Mesenchymal stem cell (in vitro differentiated cells and primary cell): ENCODE data around the gene LPAR3. TPM values are rescaled to one million over a fixed set of nuclear protein-coding genes. Genes with fewer than 3 reads are reported as not detected.

Experiments used
- DNase-seq: peaks from one replicate; pipeline ENCODE4 v3.0.0-alpha.2; 2013
- H2AFZ ChIP-seq: one replicate; pipeline ENCODE4 v1.6.1; 2013; ENCODE audit warnings: low read depth, mild to moderate bottlenecking, control low read depth, inconsistent platforms, low read length, moderate library complexity
- H2AK5ac ChIP-seq: 2 replicates; pipeline ENCODE4 v1.6.1; 2013; ENCODE audit warnings: low read length, moderate library complexity, mild to moderate bottlenecking, inconsistent platforms; ENCODE audit not compliant: severe bottlenecking
- H2BK120ac ChIP-seq: one replicate; pipeline ENCODE4 v1.6.1; 2013; ENCODE audit warnings: low read depth, mild to moderate bottlenecking, inconsistent platforms, low read length, moderate library complexity
- H2BK12ac ChIP-seq, 2 experiments: one replicate each; pipeline ENCODE4 v1.6.1; 2013; ENCODE audit warnings: inconsistent platforms in 2 of 2, low read length in 2 of 2, mild to moderate bottlenecking in 2 of 2, moderate library complexity in 2 of 2, control low read depth in 1 of 2
- H2BK15ac ChIP-seq: one replicate; pipeline ENCODE4 v1.6.1; 2013; ENCODE audit warnings: mild to moderate bottlenecking, low read depth, inconsistent platforms; ENCODE audit not compliant: poor library complexity, severe bottlenecking
- H2BK5ac ChIP-seq: 2 replicates; pipeline ENCODE4 v1.6.1; 2013; ENCODE audit warnings: low read depth, mild to moderate bottlenecking, low read length, control low read depth, inconsistent platforms; ENCODE audit not compliant: poor library complexity, severe bottlenecking
- H3K14ac ChIP-seq, 2 experiments: one replicate each; pipeline ENCODE4 v1.6.1; 2013; ENCODE audit warnings: inconsistent platforms in 2 of 2, low read length in 2 of 2, control low read depth in 1 of 2, mild to moderate bottlenecking in 1 of 2, moderate library complexity in 1 of 2
- H3K18ac ChIP-seq, 2 experiments: one replicate each; pipeline ENCODE4 v1.6.1; 2013; ENCODE audit warnings: inconsistent platforms in 2 of 2, low read length in 2 of 2, control low read depth in 1 of 2, low read depth in 1 of 2, mild to moderate bottlenecking in 1 of 2
- H3K23ac ChIP-seq, 2 experiments: one replicate each; pipeline ENCODE4 v1.6.1; 2013; ENCODE audit warnings: inconsistent platforms in 2 of 2, low read length in 2 of 2, mild to moderate bottlenecking in 2 of 2, moderate library complexity in 2 of 2, control low read depth in 1 of 2
- H3K27ac ChIP-seq: 2 replicates; pipeline ENCODE4 v1.5.1; 2013; ENCODE audit warnings: mild to moderate bottlenecking, moderate library complexity, low read length, control low read depth, inconsistent platforms; ENCODE audit not compliant: poor library complexity, severe bottlenecking
- H3K27me3 ChIP-seq, 2 experiments: 2 replicates each; pipeline versions ENCODE4 v1.6.1 to v1.7.0; 2013; ENCODE audit warnings: low read length in 2 of 2, mild to moderate bottlenecking in 2 of 2, moderate library complexity in 2 of 2, control low read depth in 1 of 2, inconsistent platforms in 1 of 2; ENCODE audit not compliant: control insufficient read depth in 1 of 2, insufficient read depth in 1 of 2
- H3K36me3 ChIP-seq, 2 experiments: 2 replicates each; pipeline versions ENCODE4 v1.6.1 to v1.7.0; 2013; ENCODE audit warnings: low read length in 2 of 2, control low read depth in 1 of 2, inconsistent platforms in 1 of 2, low read depth in 1 of 2, mild to moderate bottlenecking in 1 of 2; ENCODE audit not compliant: insufficient read depth in 2 of 2, control insufficient read depth in 1 of 2
- H3K4ac ChIP-seq, 2 experiments: one replicate each; pipeline ENCODE4 v1.6.1; 2013; ENCODE audit warnings: inconsistent platforms in 2 of 2, low read length in 2 of 2, mild to moderate bottlenecking in 2 of 2, moderate library complexity in 2 of 2, control low read depth in 1 of 2, low read depth in 1 of 2
- H3K4me1 ChIP-seq: 2 replicates; pipeline ENCODE4 v1.6.1; 2013; ENCODE audit warnings: low read depth, low read length, control low read depth; ENCODE audit not compliant: control insufficient read depth, insufficient read depth
- H3K4me2 ChIP-seq: 2 replicates; pipeline ENCODE4 v1.6.1; 2013; ENCODE audit warnings: low read length, mild to moderate bottlenecking, inconsistent platforms; ENCODE audit not compliant: poor library complexity, severe bottlenecking
- H3K4me3 ChIP-seq, 2 experiments: 2 replicates each; pipeline versions ENCODE4 v1.5.1 to v1.7.0; 2013; ENCODE audit warnings: low read length in 2 of 2, mild to moderate bottlenecking in 2 of 2, control low read depth in 1 of 2, low read depth in 1 of 2; ENCODE audit not compliant: insufficient read depth in 1 of 2
- H3K79me1 ChIP-seq: replicated peaks from 2 replicates; pipeline ENCODE4 v1.6.1; 2013; ENCODE audit warnings: mild to moderate bottlenecking, control low read depth, low read length, inconsistent platforms; ENCODE audit not compliant: poor library complexity, severe bottlenecking
- H3K9ac ChIP-seq: 2 replicates; pipeline ENCODE4 v1.7.0; 2013; ENCODE audit warnings: mild to moderate bottlenecking, low read length, moderate library complexity
- H3K9me3 ChIP-seq: 2 replicates; pipeline ENCODE4 v1.7.0; 2013; ENCODE audit warnings: mild to moderate bottlenecking, low read length; ENCODE audit not compliant: control insufficient read depth
- H4K8ac ChIP-seq: one replicate; pipeline ENCODE4 v1.6.1; 2013; ENCODE audit warnings: inconsistent platforms, mild to moderate bottlenecking, low read length, moderate library complexity
- H4K91ac ChIP-seq: one replicate; pipeline ENCODE4 v1.6.1; 2013; ENCODE audit warnings: mild to moderate bottlenecking, low read length, inconsistent platforms
- WGBS: methylation state at CpG from one replicate; pipeline ENCODE4 v1.1.7; 2013; ENCODE audit warnings: mixed read lengths; 5-methylcytosine and 5-hydroxymethylcytosine counted together
- polyA plus RNA-seq, 2 experiments: library from polyadenylated mRNA; stranded (reverse); fragments of 200-250 nt; gene quantifications; one replicate each; pipeline ENCODE4 v1.2.3, GENCODE V29; 2013

LPAR3 gene, protein sequence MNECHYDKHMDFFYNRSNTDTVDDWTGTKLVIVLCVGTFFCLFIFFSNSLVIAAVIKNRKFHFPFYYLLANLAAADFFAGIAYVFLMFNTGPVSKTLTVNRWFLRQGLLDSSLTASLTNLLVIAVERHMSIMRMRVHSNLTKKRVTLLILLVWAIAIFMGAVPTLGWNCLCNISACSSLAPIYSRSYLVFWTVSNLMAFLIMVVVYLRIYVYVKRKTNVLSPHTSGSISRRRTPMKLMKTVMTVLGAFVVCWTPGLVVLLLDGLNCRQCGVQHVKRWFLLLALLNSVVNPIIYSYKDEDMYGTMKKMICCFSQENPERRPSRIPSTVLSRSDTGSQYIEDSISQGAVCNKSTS
- 3.7 TPM for polyA plus RNA-seq (2013, experiment 1 of 2)
- 3.8 TPM for polyA plus RNA-seq (2013, experiment 2 of 2)

GRCh38 chr1:84892705-84893618, at the start of gene LPAR3:
Gene LPAR3, minus strand, starts transcription at chr1:84893206. Its CDS starts 27,086 bp downstream, at chr1:84866120.
- Histone ChIP-seq H3K23ac (peak within 1 kb of the TSS in 1 of 2 experiments; percentile 34), H2BK120ac (no peak within 1 kb of the TSS), H2BK15ac (no peak within 1 kb of the TSS), H3K36me3 (peaks cover 0 to 5% of the 10 kb centered on the region in 2 experiments), H3K9me3 (no peaks in the 10 kb centered on the region), H3K4me2 (peak within 1 kb of the TSS; percentile 88), H3K79me1 (no peaks in the 10 kb centered on the region), H2BK5ac (no peak within 1 kb of the TSS), H3K18ac (no peak within 1 kb of the TSS), H2BK12ac (no peak within 1 kb of the TSS), H4K8ac (no peak within 1 kb of the TSS), H2AK5ac (no peak within 1 kb of the TSS), H3K27me3 (peaks cover 45 to 57% of the 10 kb centered on the region in 2 experiments), H3K27ac (no peak within 1 kb of the TSS), H3K4me3 (peak within 1 kb of the TSS; percentile 42 to 65), H4K91ac (no peak within 1 kb of the TSS), H2AFZ (no peak within 1 kb of the TSS), H3K9ac (peak within 1 kb of the TSS; percentile 16), H3K4ac (no peak within 1 kb of the TSS), H3K14ac (no peak within 1 kb of the TSS), H3K4me1 (peaks cover 11% of the 10 kb centered on the region)
- under 1% methylated on average over 71 of the region's 93 CpGs for WGBS
- peak; percentile 28 for DNase-seq

DNA sequence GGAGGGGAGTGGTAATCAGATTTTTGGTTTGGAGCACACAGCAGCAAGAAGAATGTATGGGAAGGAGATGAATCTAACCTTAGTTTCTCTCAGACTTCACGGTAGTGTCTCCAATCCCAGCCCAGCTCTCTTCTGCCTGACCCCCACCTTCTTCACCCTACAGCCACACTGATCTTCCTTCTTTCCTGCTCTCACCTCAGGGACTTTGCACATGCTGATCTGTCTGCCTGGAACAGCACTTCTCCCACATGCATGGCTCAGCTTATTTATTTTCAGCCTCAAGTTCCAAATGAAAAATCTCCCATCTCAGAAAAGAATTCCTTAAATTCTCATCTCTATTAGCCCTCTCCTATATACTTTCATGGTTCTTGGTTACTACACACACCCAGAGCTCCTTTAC, 48.8 kb upstream of the LPAR3 start:
- no peak overlapping the region for H4K91ac ChIP-seq
- no peaks in the 10 kb centered on the region for H3K79me1 ChIP-seq
- H3K36me3 ChIP-seq, result no peaks in the 10 kb centered on the region
- no peak overlapping the region for H2BK15ac ChIP-seq
- no peak overlapping the region for H3K4me3 ChIP-seq
- H2BK120ac ChIP-seq, result no peak overlapping the region
- H3K4me1 ChIP-seq, result peaks cover 4% of the 10 kb centered on the region
- H2BK5ac ChIP-seq, result no peak overlapping the region
- no peak for DNase-seq
- H3K23ac ChIP-seq, result no peak overlapping the region
- no peak overlapping the region for H3K4me2 ChIP-seq
- H3K18ac ChIP-seq, result no peak overlapping the region
- H2BK12ac ChIP-seq, result no peak overlapping the region
- H3K9ac ChIP-seq, result no peak overlapping the region
- no peak overlapping the region for H3K14ac ChIP-seq
- no peaks in the 10 kb centered on the region for H3K9me3 ChIP-seq
- no peak overlapping the region for H2AK5ac ChIP-seq
- peaks cover 0 to 36% of the 10 kb centered on the region in 2 experiments for H3K27me3 ChIP-seq
- no peak overlapping the region for H4K8ac ChIP-seq
- no peak overlapping the region for H2AFZ ChIP-seq
- WGBS, result 91% methylated on average over 1 of the region's 1 CpG
- H3K4ac ChIP-seq, result no peak overlapping the region
- H3K27ac ChIP-seq, result no peak overlapping the region

DNA sequence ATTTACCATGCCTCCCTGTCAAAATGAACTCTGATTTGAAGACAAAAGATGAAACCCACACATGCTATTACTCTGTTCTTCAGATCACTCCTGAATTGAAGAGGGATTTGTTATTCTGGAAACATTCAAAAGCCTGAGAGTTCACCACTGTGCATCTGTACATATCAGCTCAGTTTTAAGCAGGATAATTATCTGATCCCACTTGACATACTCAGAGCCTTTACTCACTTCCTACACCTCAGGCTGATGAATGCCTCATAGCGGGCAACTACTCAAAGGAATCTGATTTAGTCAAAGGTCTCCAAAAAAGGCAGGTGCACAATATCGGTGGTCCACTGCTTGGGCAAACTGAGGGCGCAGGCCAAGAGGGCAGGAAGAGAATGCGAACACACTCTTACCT, 47.5 kb upstream of the LPAR3 start:
- no peak overlapping the region for H3K4me2 ChIP-seq
- no peak overlapping the region for H3K14ac ChIP-seq
- no peak overlapping the region for H2AFZ ChIP-seq
- no peak overlapping the region for H2BK15ac ChIP-seq
- no peaks in the 10 kb centered on the region for H3K79me1 ChIP-seq
- peaks cover 2% of the 10 kb centered on the region for H3K4me1 ChIP-seq
- no peak overlapping the region for H3K27ac ChIP-seq
- H3K4ac ChIP-seq, result no peak overlapping the region
- no peak overlapping the region for H4K91ac ChIP-seq
- H3K23ac ChIP-seq, result no peak overlapping the region
- H2BK120ac ChIP-seq, result no peak overlapping the region
- no peak overlapping the region for H4K8ac ChIP-seq
- no peak for DNase-seq
- no peak overlapping the region for H3K18ac ChIP-seq
- no peak overlapping the region for H2BK5ac ChIP-seq
- H3K9me3 ChIP-seq, result no peaks in the 10 kb centered on the region
- H3K9ac ChIP-seq, result no peak overlapping the region
- no peak overlapping the region for H2BK12ac ChIP-seq
- H2AK5ac ChIP-seq, result no peak overlapping the region
- WGBS, result 67% methylated on average over 4 of the region's 4 CpGs
- H3K4me3 ChIP-seq, result no peak overlapping the region
- peaks cover 0 to 36% of the 10 kb centered on the region in 2 experiments for H3K27me3 ChIP-seq
- H3K36me3 ChIP-seq, result no peaks in the 10 kb centered on the region

GRCh38 chr1:84939761-84940160, 46.8 kb upstream of the LPAR3 start:
- H3K9ac ChIP-seq, result no peak overlapping the region
- H3K36me3 ChIP-seq, result no peaks in the 10 kb centered on the region
- no peak overlapping the region for H2AK5ac ChIP-seq
- no peak overlapping the region for H3K4ac ChIP-seq
- H3K27me3 ChIP-seq, result peaks cover 0 to 41% of the 10 kb centered on the region in 2 experiments
- no peak overlapping the region for H3K27ac ChIP-seq
- no peak overlapping the region for H2BK15ac ChIP-seq
- H3K4me2 ChIP-seq, result no peak overlapping the region
- no peak overlapping the region for H3K14ac ChIP-seq
- no peak overlapping the region for H3K18ac ChIP-seq
- no peak for DNase-seq
- no peak overlapping the region for H2AFZ ChIP-seq
- H3K4me3 ChIP-seq, result no peak overlapping the region
- H3K4me1 ChIP-seq, result peaks cover 2% of the 10 kb centered on the region
- no peaks in the 10 kb centered on the region for H3K79me1 ChIP-seq
- no peak overlapping the region for H4K8ac ChIP-seq
- H3K23ac ChIP-seq, result no peak overlapping the region
- no peak overlapping the region for H4K91ac ChIP-seq
- WGBS, result 93% methylated on average over 11 of the region's 11 CpGs
- H2BK120ac ChIP-seq, result no peak overlapping the region
- no peak overlapping the region for H2BK5ac ChIP-seq
- H3K9me3 ChIP-seq, result no peaks in the 10 kb centered on the region
- H2BK12ac ChIP-seq, result no peak overlapping the region
